GM12878 (cell line): ENCODE results near the gene MICALL1.

Experiments used
- CEBPB ChIP-seq, 2 experiments: fragments of 150-350 bp in 1 of 2; IDR thresholded peaks; 2 replicates each; pipeline ENCODE4 v1.6.1; 2012 to 2014; ENCODE audit warnings: low read depth in 2 of 2, low read length in 2 of 2, borderline replicate concordance in 1 of 2, inconsistent platforms in 1 of 2
- CTCF ChIP-seq, 3 experiments: IDR thresholded peaks in 2 of 3; conservative IDR thresholded peaks in 1 of 3; 2 replicates each; pipeline ENCODE4 v1.5.1; 2011; ENCODE audit warnings: low read depth in 3 of 3, low read length in 3 of 3, mild to moderate bottlenecking in 3 of 3, control low read depth in 2 of 3, moderate library complexity in 2 of 3, inconsistent platforms in 1 of 3, mixed read lengths in 1 of 3; ENCODE audit not compliant: control insufficient read depth in 2 of 3, insufficient read depth in 1 of 3; ENCODE audit errors: extremely low read depth in 1 of 3
- EZH2 ChIP-seq: IDR thresholded peaks from 2 replicates; pipeline ENCODE4 v1.6.1; 2012; ENCODE audit warnings: low read depth, mild to moderate bottlenecking, control low read depth, inconsistent platforms, low read length, borderline replicate concordance; ENCODE audit not compliant: control insufficient read depth
- IKZF1 ChIP-seq: fragments of 450-650 bp; conservative IDR thresholded peaks from 2 replicates; pipeline ENCODE4 v1.6.1; 2017; ENCODE audit warnings: antibody characterized with exemption, mild to moderate bottlenecking
- MAX ChIP-seq: IDR thresholded peaks from 2 replicates; pipeline ENCODE4 v1.6.1; 2012; ENCODE audit warnings: low read depth, low read length, improper control_type of control experiment
- POLR2A ChIP-seq: IDR thresholded peaks from 2 replicates; pipeline ENCODE4 v1.6.1; 2011; ENCODE audit warnings: low read depth, mild to moderate bottlenecking, low read length
- POLR2AphosphoS5 ChIP-seq: IDR thresholded peaks from 2 replicates; pipeline ENCODE4 v1.6.1; 2011; ENCODE audit warnings: mild to moderate bottlenecking, low read length, inconsistent platforms
- PRDM15 ChIP-seq: fragments of 450-650 bp; formaldehyde crosslinking; IDR thresholded peaks from 2 replicates; pipeline ENCODE4 v1.4.0; 2020; ENCODE audit warnings: mild to moderate bottlenecking, moderate library complexity
- RAD21 ChIP-seq: IDR thresholded peaks from 2 replicates; pipeline ENCODE4 v1.6.1; 2011; ENCODE audit warnings: mild to moderate bottlenecking, low read depth, low read length, moderate library complexity; ENCODE audit not compliant: insufficient read depth
- REST ChIP-seq: IDR thresholded peaks from 2 replicates; pipeline ENCODE4 v1.6.1; 2012; ENCODE audit warnings: mild to moderate bottlenecking, low read depth, low read length
- SMC3 ChIP-seq: IDR thresholded peaks from 2 replicates; pipeline ENCODE4 v1.6.1; 2011; ENCODE audit warnings: low read length, improper control_type of control experiment, borderline replicate concordance
- ZBTB4 ChIP-seq: fragments of 450-650 bp; formaldehyde crosslinking; IDR thresholded peaks from 2 replicates; pipeline ENCODE4 v1.4.0; 2022; ENCODE audit warnings: mild to moderate bottlenecking, moderate library complexity
- ZNF274 ChIP-seq: IDR thresholded peaks from one replicate; pipeline ENCODE4 v1.8.0; 2011; ENCODE audit not compliant: insufficient read length, insufficient read depth
- ZNF687 ChIP-seq: fragments of 450-650 bp; IDR thresholded peaks from 2 replicates; pipeline ENCODE4 v1.6.1; 2017; ENCODE audit warnings: mild to moderate bottlenecking, moderate library complexity

- TF ChIP-seq POLR2AphosphoS5 = no peak
- TF ChIP-seq CTCF (IDR thresholded peaks at IDR 0.05 in 2 of 3, conservative IDR thresholded peaks at IDR 0.05 in 1 of 3; ENCODE audit: control insufficient read depth in 2 of 3, extremely low read depth in 1 of 3, insufficient read depth in 1 of 3, low read depth in 3 of 3, low read length in 3 of 3) = no peak
- no peak for TF ChIP-seq ZNF274
- TF ChIP-seq ZNF687 = no peak
- TF ChIP-seq IKZF1 = no peak
- no peak for TF ChIP-seq REST
- no peak for TF ChIP-seq MAX
- TF ChIP-seq CEBPB (IDR thresholded peaks at IDR 0.05; ENCODE audit: borderline replicate concordance in 1 of 2, low read depth in 2 of 2, low read length in 2 of 2) = no peak
- TF ChIP-seq RAD21 = no peak
- TF ChIP-seq EZH2 = no peak
- TF ChIP-seq ZBTB4 (CRISPR knock-in tag) = no peak
- TF ChIP-seq SMC3 = no peak
- TF ChIP-seq PRDM15 = no peak
- no peak for TF ChIP-seq POLR2A
These were observed 11.0 kb upstream of the MICALL1 start for GRCh38 chr22:37894939-37895670.
